Activated T-cell treated with anti-CD3 and anti-CD28 coated beads for 4 hours (primary cell): Measurements from ENCODE around the gene PITX3.
"Not testable (repeated sequence)": the region's sequence is repeated elsewhere in the genome, so short reads cannot be mapped to it uniquely, and the experiment has no call there.

ENCODE experiments used
- DNase-seq: peaks from one replicate; pipeline ENCODE4 v3.0.0-alpha.2; 2020

The PITX3 gene

GRCh38 chr10:102254426-102254825, 13.1 kb upstream of the PITX3 start:
- no peak for DNase-seq

DNA sequence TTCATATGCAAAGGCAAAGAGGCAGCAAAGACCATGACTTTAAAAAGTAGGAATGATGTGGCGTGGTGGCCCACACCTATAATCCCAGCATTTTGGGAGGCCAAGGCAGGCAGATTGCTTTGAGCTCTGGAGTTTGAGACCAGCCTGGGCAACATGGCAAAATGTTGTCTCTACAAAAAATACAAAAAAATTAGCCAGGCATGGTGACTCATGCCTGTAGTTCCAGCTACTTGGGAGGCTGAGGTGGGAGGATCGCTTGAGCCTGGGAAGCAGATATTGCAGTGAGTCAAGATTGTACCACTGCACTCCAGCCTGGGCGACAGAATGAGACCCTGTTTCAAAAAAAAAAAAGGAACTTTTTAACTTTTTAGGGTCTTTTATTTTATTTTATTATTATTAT, 11.2 kb upstream of the PITX3 start:
- not testable (repeated sequence) for DNase-seq

- DNase-seq, result no peak
These were observed 6.4 kb upstream of the PITX3 start for GRCh38 chr10:102247734-102248133.

DNA sequence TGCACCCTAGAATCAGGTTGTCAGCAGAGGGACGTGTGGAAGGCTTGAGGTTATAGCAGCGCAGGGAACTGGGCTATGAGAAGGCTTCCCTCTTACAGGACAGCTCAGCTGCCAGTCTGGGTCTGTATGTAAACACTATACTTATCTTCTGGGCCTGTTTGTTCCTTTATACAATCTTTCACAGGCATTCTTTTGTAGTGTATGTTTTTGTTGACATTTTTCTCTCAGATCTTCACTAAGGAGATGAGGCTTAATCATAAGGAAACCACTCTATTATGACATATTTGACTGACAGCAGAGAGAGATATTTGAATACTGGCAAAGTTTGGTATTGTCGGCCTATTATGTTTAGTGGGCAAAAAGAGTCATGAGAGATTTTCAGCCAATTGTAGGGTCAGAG, 4.9 kb upstream of the PITX3 start:
- DNase-seq, result no peak

GRCh38 chr10:102245932-102246251, 4.6 kb upstream of the PITX3 start:
- no peak for DNase-seq

DNA sequence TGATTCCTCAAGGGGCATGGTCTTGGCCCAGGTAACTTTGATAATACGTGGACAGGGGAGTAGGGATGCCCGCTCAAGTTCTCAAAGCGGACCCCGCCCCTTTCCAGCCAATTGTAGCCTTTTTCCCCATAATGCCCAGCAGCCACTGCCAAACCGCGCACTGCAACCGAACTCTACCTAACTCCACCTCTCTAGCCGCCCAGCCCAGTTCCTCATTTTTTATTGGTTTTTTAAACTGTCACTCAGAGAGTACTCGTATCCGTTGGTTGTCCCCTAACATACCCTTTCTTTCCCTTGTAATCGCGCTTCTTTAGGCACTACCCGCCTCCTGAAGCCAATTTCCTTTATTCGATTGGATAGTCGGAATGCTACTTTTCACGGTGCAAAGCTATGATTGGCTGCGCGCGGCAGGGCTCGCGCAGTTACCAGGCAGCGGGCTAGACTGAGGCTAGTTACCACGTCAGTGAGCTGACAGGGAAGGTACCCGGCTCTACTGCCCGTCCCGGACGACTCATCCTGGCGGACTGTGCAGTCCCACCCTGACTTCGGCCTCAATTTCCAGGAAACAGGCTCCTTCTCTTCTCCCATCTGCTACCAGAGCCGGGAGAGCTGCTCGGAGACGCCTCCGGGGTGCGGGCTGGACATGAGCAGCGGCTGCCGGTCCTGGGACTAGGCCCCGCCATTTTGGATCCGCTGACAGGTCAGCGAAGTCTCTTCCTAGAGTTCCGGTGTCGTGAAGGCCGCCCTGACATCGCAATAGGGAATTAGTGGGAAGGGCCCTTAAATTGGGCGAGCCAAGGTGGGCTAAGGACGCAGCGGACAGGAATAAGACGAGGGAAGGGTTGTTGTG, 4.0 kb upstream of the PITX3 start, which contains the start of gene GBF1:
Gene GBF1 (plus strand): TSS at position 451 of the 850 bp plus-strand sequence. CDS start 13,407 bp downstream, outside the sequence.
- DNase-seq, result peak; percentile 72

DNA sequence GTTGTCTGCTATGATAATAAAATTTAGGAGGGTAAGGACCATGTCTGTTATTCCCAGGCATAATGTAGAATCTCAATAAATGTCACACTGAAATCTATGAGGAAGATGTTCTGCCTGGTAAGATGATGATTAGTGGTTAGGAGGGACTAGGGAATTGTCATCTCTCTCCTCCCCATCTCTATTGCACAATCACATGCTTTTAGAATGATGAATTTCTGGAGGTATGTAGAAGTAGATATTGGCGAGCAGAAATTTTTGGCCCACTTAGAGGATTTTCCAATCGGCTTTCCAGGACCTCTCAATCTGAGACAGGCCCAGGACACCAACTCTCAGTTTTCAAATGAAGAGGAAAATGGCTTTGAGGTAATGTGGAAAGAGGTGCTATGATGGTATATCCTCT, 2.0 kb upstream of the PITX3 start:
- DNase-seq, result no peak

GRCh38 chr10:102242118-102242485, 790 bp upstream of the PITX3 start:
- DNase-seq, result no peak

- DNase-seq, result no peak
These were observed 274 bp downstream of the PITX3 start for GRCh38 chr10:102241032-102241443.

DNA sequence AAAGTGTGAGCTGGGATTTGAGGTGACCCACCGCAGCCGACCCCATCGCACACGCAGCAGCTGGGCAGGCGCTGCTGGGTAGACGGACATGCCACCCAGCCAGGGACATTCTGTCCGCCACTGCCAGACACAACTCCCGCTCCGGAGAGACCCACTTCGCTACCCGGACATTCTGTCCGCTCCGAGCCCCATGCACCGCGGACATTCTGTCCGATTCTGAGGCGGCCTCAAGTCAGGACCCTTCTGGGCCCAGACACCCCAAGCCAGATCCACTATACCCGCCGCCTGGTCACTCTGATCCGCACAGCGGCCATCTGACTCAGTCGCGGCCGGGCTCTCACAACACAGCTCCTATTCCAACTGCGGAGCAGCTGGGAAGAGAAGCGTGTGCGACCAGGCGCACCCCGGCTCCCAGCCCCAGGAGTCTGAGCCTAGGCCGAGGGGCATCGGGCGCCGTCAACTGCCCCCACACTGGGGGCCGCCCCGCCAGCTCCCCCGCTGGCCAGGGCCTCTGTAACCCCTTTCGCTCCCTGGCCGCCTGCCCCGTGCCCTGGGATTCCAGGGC, 763 bp downstream of the PITX3 start:
- DNase-seq, result no peak

DNA sequence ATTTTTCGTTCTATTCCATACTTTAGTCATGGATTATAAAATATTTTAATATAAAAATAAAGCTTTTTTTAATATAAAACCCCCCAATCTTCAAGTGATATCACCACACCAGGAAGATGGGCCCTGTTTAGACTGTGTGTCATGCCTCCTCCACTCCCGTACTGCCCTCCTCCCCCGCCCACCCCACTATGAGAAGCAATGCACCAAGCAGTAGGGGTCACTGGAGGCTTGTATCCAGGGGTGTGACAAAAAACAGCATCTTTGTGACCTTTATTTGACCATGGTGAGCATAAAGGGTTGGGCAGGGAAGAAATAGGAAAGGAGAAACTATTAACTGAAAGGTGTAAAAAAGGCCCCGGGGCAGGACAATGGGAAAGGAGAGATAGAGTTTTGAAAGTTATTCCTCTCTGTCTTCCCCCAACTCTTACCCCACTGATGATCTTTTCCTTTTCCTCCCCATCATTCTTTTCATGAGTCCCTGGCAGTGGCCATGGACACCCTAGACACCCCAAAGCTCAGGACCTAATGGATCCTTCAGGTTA, 3.5 kb downstream of the PITX3 start:
- no peak for DNase-seq

- DNase-seq, result no peak
These were observed 5.3 kb downstream of the PITX3 start for GRCh38 chr10:102236006-102236405.

DNA sequence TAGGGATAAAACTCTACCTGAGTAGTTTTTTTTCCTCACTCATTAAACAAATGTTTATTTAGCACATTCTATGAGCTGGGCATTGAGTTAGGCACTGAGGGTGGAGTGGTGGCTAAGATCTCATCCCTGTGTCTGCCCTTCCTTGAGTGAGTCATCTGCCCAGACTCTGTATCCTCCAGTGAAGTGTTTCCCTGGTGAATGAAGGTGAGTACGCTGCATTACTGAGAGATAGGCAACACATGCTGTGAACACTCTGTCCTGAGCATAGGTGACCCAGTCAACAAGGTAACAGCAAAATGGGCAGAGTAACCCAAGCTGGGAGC, 5.8 kb downstream of the PITX3 start:
- no peak for DNase-seq

GRCh38 chr10:102234888-102235597, 6.3 kb downstream of the PITX3 start:
- DNase-seq, result no peak

DNA sequence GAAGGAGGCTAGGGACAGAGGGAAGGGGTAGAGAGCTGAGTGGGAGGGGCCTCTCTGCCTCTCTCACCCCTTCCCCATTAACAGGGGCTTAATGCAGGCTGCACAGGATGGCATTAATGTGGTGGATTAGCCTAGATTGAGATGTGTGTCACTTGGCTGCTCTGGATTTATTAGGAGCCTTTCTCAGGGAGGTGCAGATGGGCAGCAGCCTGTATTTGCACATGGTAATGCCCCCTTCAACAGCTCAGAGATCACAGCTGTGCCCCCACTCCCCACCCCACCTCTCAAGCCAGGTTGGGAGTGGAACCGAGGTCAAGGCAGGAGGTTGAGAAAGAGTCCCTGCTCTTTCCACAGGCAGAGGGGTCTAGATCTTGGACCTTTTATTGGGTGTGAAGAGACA, 7.3 kb downstream of the PITX3 start:
- no peak for DNase-seq

- DNase-seq, result peak; percentile 61
These were observed 9.7 kb downstream of the PITX3 start for GRCh38 chr10:102231357-102232318.

- peak; percentile 16 for DNase-seq
These were observed 10.4 kb downstream of the PITX3 start for GRCh38 chr10:102230861-102231356.

DNA sequence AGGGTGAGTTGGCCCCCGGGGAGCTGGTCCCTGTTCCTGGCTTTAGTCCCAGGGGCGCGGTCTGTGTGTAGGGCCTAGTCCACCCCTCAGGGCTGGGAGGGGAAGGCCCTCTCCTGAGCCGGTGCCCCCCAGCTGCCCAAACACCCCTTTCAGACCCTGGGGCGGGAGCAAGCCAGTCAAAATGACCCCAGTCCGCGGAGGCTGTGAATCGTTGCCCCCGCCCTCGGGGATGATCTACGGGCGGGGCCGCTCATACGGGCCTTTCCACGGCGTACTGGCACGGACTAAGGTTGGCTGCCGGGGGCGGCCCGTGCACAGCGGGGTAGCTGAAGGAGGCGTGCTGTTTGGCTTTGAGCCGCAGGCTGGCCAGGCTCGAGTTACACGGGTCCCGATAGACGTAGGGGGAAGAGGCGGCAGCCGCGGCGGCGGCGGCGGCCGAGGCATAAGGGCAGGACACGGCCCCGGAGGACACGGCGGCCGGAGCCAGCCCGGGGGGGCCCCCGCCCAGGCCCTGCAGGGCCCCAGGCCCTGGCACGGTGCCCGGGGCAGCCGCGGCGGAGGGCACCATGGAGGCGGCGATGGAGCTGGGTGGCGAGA, 10.9 kb downstream of the PITX3 start:
- DNase-seq, result no peak

- DNase-seq, result peak; percentile 80
These were observed 11.5 kb downstream of the PITX3 start for GRCh38 chr10:102229810-102230263.

- no peak for DNase-seq
These were observed 14.3 kb downstream of the PITX3 start for GRCh38 chr10:102227050-102227449.

DNA sequence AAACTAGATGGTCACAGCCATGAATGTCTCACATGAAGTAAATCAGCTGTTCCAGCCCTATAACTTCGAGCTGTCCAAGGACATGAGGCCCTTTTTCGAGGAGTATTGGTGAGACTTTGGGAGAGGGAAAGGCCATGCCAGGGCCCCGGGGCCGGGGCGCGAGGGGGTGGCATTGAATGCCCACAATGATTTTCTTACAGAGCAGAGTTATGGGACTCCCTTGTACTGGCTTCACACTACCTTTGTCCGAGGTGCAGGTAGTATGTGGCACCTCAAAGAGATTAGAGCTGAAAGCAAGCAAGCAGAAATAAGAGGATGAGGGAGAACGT, 14.8 kb downstream of the PITX3 start:
- DNase-seq, result no peak
